ENCODE data around the gene FBXW5.

FBXW5 gene

DNA sequence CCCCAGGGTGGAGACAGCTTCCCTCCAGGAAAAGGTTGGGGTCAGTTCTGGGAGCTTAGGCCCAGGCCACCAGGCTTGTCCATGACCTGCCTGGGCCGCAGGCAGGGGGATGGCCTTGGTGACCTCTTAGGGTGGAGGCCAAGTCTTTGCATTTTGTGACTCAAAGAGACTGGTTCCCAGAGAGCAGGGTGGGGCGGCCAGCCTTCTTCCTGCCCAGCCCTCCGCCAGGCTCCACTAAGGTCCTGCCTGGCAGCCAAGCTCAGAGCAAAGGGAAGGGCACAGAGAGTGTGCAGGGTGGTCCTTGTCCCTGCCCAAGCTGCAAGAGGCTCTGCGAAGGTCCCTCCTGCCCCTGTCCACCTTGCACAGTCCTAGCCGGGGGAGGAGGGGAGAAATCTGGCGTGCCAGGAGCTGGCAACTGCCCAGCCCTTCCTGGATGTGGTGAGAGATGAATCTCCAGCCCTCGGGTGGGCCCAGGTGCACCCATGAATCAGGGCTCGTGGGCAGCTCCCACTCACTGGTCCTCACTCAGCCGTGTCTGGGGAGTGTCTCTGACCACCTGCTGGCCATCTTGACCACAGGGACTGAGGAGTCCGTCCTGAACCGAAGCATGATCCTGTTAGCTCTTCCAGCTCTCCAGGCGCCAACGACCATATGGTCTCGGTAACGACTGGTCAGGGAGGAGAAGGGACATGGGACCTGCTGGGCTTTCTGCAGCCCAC is 30.4 kb upstream of the FBXW5 start:
- no peaks in the 10 kb centered on the region for H4K20me1 ChIP-seq (ENCODE audit: insufficient read depth)
- no peak overlapping the region for H3K9ac ChIP-seq
- H3K36me3 ChIP-seq (ENCODE audit: insufficient read depth): no peaks in the 10 kb centered on the region
- no peaks in the 10 kb centered on the region for H3K4me1 ChIP-seq (ENCODE audit: low read depth, poor library complexity, severe bottlenecking)
- H3K27me3 ChIP-seq (ENCODE audit: insufficient read depth, low read depth): peaks cover 34% of the 10 kb centered on the region
- no peak overlapping the region for H3K27ac ChIP-seq
- TF ChIP-seq, protein P1, sequence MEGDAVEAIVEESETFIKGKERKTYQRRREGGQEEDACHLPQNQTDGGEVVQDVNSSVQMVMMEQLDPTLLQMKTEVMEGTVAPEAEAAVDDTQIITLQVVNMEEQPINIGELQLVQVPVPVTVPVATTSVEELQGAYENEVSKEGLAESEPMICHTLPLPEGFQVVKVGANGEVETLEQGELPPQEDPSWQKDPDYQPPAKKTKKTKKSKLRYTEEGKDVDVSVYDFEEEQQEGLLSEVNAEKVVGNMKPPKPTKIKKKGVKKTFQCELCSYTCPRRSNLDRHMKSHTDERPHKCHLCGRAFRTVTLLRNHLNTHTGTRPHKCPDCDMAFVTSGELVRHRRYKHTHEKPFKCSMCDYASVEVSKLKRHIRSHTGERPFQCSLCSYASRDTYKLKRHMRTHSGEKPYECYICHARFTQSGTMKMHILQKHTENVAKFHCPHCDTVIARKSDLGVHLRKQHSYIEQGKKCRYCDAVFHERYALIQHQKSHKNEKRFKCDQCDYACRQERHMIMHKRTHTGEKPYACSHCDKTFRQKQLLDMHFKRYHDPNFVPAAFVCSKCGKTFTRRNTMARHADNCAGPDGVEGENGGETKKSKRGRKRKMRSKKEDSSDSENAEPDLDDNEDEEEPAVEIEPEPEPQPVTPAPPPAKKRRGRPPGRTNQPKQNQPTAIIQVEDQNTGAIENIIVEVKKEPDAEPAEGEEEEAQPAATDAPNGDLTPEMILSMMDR (conservative IDR thresholded peaks at IDR 0.05; ENCODE audit: low read depth, low read length): no peak
- H3K79me2 ChIP-seq (ENCODE audit: insufficient read depth, low read depth): no peaks in the 10 kb centered on the region
- H3K4me3 ChIP-seq (IDR thresholded peaks at IDR 0.05; ENCODE audit: insufficient read depth, low read depth, low read length): no peak overlapping the region
- no peak overlapping the region for H3K4me2 ChIP-seq
- H2AFZ ChIP-seq (ENCODE audit: low read depth): no peak overlapping the region

DNA sequence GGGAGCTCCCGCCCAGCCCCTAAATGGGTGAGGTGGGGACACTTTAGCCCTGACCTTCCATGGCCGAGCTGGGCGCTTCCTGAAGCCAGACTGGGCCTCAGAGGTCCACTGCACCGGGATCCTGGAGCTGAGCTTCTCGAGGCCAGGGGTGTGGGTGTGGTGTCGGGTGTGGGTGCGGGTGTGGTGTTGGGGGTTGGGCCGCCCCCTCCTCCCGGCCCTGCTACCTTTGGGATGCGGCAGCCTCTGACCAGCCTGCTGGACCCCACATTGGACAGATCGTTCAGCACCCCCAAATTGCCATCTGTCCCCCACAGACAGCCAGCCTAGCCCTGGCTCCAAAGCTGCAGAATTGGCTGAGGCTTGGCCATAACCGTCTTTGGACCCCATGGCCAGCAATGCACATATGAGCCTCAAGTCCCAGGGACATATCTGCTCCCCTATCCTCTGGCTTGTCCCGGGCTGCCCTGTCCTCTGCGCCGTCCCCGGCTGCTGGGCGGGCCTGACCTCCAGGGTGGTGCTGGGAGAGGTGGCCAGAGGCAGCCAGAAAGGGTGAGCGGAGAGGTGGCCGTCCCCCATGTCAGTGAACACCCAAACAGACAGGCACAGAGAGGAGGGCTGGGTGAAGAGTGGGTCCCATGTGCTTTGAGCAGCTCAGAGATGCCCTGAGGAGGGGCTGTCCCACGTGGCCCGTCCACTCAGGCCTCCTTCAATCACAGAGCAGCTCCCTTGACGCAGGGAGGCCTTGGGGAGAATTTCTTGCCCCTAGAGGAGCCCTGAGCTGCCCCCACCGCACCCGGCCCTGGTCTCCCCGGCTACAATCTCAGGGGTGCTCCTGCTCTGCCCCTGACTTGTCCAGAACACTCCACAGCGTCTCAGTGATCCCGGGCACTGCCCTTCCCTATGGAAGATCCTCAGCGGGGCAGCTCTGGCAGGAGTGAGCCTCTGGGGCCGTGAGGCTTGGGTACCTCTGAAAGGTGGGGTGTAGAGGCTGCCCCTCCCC is 29.4 kb upstream of the FBXW5 start:
- Histone ChIP-seq H3K79me2 (ENCODE audit: insufficient read depth, low read depth) (no peaks in the 10 kb centered on the region), H4K20me1 (ENCODE audit: insufficient read depth) (no peaks in the 10 kb centered on the region), H3K27me3 (ENCODE audit: insufficient read depth, low read depth) (peaks cover 34% of the 10 kb centered on the region), H2AFZ (ENCODE audit: low read depth) (no peak overlapping the region), H3K9ac (no peak overlapping the region), H3K4me3 (IDR thresholded peaks at IDR 0.05; ENCODE audit: insufficient read depth, low read depth, low read length) (no peak overlapping the region), H3K36me3 (ENCODE audit: insufficient read depth) (no peaks in the 10 kb centered on the region), H3K27ac (no peak overlapping the region), H3K4me1 (ENCODE audit: low read depth, poor library complexity, severe bottlenecking) (no peaks in the 10 kb centered on the region), H3K4me2 (no peak overlapping the region)
- TF ChIP-seq, protein P1 (conservative IDR thresholded peaks at IDR 0.05; ENCODE audit: low read depth, low read length): no peak

DNA sequence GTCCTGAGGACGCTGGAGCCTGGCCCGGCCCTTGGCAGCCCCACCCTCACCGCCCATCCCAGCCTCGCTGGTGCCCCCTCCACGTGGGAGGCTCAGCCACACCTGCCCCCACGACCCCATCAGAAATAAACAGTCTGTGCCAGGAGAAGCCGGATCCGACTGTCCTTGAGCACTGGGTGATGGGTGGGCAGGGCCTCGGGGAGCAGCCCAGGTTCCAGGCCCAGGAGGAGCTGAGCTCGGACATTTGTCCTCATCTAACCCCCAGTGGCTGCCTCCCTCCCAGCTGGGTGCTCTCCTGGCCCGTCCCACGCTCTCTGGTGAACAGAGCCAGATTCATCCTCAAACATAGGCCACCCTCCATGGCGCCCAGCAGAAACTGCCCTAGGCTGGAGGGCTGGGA is 28.2 kb upstream of the FBXW5 start:
- no peaks in the 10 kb centered on the region for H3K4me1 ChIP-seq (ENCODE audit: low read depth, poor library complexity, severe bottlenecking)
- TF ChIP-seq, protein P1 (conservative IDR thresholded peaks at IDR 0.05; ENCODE audit: low read depth, low read length): no peak
- H3K79me2 ChIP-seq (ENCODE audit: insufficient read depth, low read depth): no peaks in the 10 kb centered on the region
- H3K4me2 ChIP-seq: no peak overlapping the region
- H3K27ac ChIP-seq: no peak overlapping the region
- H3K9ac ChIP-seq: no peak overlapping the region
- no peaks in the 10 kb centered on the region for H4K20me1 ChIP-seq (ENCODE audit: insufficient read depth)
- H3K27me3 ChIP-seq (ENCODE audit: insufficient read depth, low read depth): peaks cover 34% of the 10 kb centered on the region
- H3K36me3 ChIP-seq (ENCODE audit: insufficient read depth): no peaks in the 10 kb centered on the region
- H3K4me3 ChIP-seq (IDR thresholded peaks at IDR 0.05; ENCODE audit: insufficient read depth, low read depth, low read length): no peak overlapping the region
- no peak overlapping the region for H2AFZ ChIP-seq (ENCODE audit: low read depth)

DNA sequence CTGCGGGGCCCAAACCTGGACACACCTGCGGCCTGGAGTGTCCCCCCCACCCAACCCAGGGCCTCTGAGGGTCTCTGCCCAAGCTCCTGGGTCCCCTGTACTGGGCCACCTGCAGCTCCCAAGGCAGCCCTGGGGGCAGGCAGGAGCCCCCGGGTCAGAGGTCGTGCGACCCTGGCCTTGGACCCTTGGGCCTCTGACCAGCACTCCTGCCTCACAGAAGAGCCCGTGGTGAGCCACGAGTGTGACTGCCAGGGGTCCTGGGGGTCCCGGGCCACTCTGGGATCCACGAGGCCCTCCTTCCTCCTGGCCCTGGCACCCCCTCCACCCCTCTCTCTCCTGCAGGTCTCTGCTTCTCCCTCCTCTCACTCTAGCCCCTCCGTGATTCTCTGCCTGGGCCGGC is 27.8 kb upstream of the FBXW5 start:
- Histone ChIP-seq H3K27me3 (ENCODE audit: insufficient read depth, low read depth) (peaks cover 34% of the 10 kb centered on the region), H3K4me1 (ENCODE audit: low read depth, poor library complexity, severe bottlenecking) (no peaks in the 10 kb centered on the region), H4K20me1 (ENCODE audit: insufficient read depth) (no peaks in the 10 kb centered on the region), H3K4me3 (IDR thresholded peaks at IDR 0.05; ENCODE audit: insufficient read depth, low read depth, low read length) (no peak overlapping the region), H3K79me2 (ENCODE audit: insufficient read depth, low read depth) (no peaks in the 10 kb centered on the region), H3K27ac (no peak overlapping the region), H3K36me3 (ENCODE audit: insufficient read depth) (no peaks in the 10 kb centered on the region), H3K9ac (no peak overlapping the region), H2AFZ (ENCODE audit: low read depth) (no peak overlapping the region), H3K4me2 (no peak overlapping the region)
- TF ChIP-seq, protein P1 (conservative IDR thresholded peaks at IDR 0.05; ENCODE audit: low read depth, low read length): no peak

Data from KMS-11 (cell line).